ENCODE measurements around the gene HSPD1. TPM values are rescaled to one million over a fixed set of nuclear protein-coding genes. Genes with fewer than 3 reads are reported as not detected.

Gene HSPD1
- total and polyA plus RNA-seq, 2 of the 13 experiments (the other 11 are each of a cell fraction or from before 2014, with no cell fraction given) = 685 to 2,610 TPM

DNA sequence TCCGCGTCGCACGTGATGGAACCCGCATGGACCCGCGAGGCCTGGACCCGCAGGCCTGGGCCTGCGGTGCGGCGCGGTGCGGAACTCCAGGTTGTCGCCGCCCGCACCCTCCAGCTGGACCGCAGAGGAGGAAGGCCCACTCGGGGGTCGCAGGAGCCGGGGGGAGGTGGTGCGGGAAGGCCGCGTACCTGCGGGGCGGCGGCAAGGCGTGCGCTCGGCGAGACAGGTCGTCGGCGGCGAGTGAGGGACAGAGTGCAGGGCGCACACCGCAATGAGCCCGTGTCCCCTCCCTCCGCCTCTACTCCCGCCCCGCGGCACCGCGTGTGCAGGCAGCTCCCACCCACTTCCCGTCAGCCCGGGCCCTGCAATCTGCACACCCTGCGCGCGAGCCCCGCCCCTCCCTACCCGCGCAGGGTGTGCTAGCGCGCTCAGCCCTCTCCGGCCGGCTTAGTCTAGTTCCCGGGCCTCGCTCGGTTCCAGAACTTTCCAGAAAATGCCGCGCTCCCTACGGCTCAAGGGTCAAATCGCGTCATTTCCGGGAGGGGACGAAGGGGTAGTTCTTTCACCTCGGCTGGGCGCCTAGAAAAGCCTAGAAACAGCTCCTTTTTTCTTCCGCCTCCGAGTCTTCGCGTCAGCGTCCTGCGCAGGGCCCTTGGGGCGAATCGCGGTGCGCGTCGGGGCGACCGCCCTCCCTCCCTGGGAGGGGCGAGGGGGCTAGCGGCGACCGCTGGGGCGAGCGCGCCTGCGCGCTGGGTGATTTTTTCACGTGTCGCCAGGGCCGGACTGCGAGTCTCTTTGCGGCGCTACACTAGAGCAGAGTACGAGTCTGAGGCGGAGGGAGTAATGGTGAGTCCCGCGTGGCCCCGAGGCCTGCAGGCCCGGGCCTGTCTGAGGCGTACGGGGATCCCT lies at the start of gene HSPD1, which contains the start of gene HSPE1 (continued):
- TF ChIP-seq KAT7 (CRISPR knock-in tag; IDR thresholded peaks at IDR 0.05; ENCODE audit: borderline replicate concordance) (peak; percentile 99; the same call in 1 of the 2 replicates), ZNF562 (CRISPR knock-in tag; IDR thresholded peaks at IDR 0.05; ENCODE audit: borderline replicate concordance) (peak; percentile 74; the same call in 1 of the 2 replicates), NR1H2 (CRISPR knock-in tag; IDR thresholded peaks at IDR 0.05; ENCODE audit: borderline replicate concordance, low read depth) (peak; percentile 93; the same call in 1 of the 2 replicates), YEATS4 (CRISPR knock-in tag; IDR thresholded peaks at IDR 0.05; ENCODE audit: borderline replicate concordance) (peak; percentile 99), ZNF678 (CRISPR knock-in tag; IDR thresholded peaks at IDR 0.05) (peak; percentile 85), TCF12 (IDR thresholded peaks at IDR 0.05) (no peak), TCF12 (CRISPR knock-in tag; IDR thresholded peaks at IDR 0.05) (peak; percentile 95; the same call in 1 of the 2 replicates), ZBTB3 (CRISPR knock-in tag; IDR thresholded peaks at IDR 0.05; ENCODE audit: borderline replicate concordance, low read depth) (peak; percentile 75), ZNF329 (CRISPR knock-in tag; IDR thresholded peaks at IDR 0.05; ENCODE audit: low read depth) (peak; percentile 90), ZNF605 (CRISPR knock-in tag; IDR thresholded peaks at IDR 0.05) (peak; percentile 96), TBP (CRISPR knock-in tag; IDR thresholded peaks at IDR 0.05) (peak; percentile 91; the same call in 1 of the 2 replicates), POLR2AphosphoS2 (IDR thresholded peaks at IDR 0.05; ENCODE audit: low read depth, low read length) (peak; percentile 89; the same call in 1 of the 2 replicates), SP2 (CRISPR knock-in tag; IDR thresholded peaks at IDR 0.05) (peak; percentile 84), KDM5B (CRISPR knock-in tag; IDR thresholded peaks at IDR 0.05; ENCODE audit: borderline replicate concordance) (peak; percentile 95), NFE2 (CRISPR knock-in tag; IDR thresholded peaks at IDR 0.05) (peak; percentile 50; the same call in 1 of the 2 replicates), DNMT1 (CRISPR knock-in tag; IDR thresholded peaks at IDR 0.05) (peak; percentile 99), TMF1 (CRISPR knock-in tag; IDR thresholded peaks at IDR 0.05; ENCODE audit: low read depth) (no peak; the same call in 1 of the 2 replicates), ZNF615 (CRISPR knock-in tag; IDR thresholded peaks at IDR 0.05; ENCODE audit: borderline replicate concordance) (no peak; the same call in 1 of the 2 replicates), ATF7 (IDR thresholded peaks at IDR 0.05) (peak; percentile 87), ATF7 (CRISPR knock-in tag; IDR thresholded peaks at IDR 0.05) (peak; percentile 96), ISX (CRISPR knock-in tag; conservative IDR thresholded peaks at IDR 0.05) (no peak)
- TF ChIP-seq, protein P1, sequence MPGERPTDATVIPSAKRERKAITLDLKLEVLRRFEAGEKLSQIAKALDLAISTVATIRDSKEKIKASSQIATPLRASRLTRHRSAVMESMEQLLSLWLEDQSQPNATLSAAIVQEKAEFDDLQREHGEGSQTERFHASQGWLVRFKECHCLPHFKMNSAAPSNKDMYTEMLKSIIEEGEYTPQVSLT (CRISPR knock-in tag; IDR thresholded peaks at IDR 0.05; ENCODE audit: borderline replicate concordance, low read depth) = peak; percentile 80; the same call in 1 of the 2 replicates
- TF ChIP-seq, protein P2, sequence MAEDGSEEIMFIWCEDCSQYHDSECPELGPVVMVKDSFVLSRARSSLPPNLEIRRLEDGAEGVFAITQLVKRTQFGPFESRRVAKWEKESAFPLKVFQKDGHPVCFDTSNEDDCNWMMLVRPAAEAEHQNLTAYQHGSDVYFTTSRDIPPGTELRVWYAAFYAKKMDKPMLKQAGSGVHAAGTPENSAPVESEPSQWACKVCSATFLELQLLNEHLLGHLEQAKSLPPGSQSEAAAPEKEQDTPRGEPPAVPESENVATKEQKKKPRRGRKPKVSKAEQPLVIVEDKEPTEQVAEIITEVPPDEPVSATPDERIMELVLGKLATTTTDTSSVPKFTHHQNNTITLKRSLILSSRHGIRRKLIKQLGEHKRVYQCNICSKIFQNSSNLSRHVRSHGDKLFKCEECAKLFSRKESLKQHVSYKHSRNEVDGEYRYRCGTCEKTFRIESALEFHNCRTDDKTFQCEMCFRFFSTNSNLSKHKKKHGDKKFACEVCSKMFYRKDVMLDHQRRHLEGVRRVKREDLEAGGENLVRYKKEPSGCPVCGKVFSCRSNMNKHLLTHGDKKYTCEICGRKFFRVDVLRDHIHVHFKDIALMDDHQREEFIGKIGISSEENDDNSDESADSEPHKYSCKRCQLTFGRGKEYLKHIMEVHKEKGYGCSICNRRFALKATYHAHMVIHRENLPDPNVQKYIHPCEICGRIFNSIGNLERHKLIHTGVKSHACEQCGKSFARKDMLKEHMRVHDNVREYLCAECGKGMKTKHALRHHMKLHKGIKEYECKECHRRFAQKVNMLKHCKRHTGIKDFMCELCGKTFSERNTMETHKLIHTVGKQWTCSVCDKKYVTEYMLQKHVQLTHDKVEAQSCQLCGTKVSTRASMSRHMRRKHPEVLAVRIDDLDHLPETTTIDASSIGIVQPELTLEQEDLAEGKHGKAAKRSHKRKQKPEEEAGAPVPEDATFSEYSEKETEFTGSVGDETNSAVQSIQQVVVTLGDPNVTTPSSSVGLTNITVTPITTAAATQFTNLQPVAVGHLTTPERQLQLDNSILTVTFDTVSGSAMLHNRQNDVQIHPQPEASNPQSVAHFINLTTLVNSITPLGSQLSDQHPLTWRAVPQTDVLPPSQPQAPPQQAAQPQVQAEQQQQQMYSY (CRISPR knock-in tag; IDR thresholded peaks at IDR 0.05) = peak; percentile 57; the same call in 1 of the 2 replicates
- TF ChIP-seq, protein P3, sequence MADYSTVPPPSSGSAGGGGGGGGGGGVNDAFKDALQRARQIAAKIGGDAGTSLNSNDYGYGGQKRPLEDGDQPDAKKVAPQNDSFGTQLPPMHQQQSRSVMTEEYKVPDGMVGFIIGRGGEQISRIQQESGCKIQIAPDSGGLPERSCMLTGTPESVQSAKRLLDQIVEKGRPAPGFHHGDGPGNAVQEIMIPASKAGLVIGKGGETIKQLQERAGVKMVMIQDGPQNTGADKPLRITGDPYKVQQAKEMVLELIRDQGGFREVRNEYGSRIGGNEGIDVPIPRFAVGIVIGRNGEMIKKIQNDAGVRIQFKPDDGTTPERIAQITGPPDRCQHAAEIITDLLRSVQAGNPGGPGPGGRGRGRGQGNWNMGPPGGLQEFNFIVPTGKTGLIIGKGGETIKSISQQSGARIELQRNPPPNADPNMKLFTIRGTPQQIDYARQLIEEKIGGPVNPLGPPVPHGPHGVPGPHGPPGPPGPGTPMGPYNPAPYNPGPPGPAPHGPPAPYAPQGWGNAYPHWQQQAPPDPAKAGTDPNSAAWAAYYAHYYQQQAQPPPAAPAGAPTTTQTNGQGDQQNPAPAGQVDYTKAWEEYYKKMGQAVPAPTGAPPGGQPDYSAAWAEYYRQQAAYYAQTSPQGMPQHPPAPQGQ (CRISPR knock-in tag; IDR thresholded peaks at IDR 0.05; ENCODE audit: borderline replicate concordance) = no peak
